Measurements from ENCODE around the gene CIDEC.
"Not testable (repeated sequence)": the region's sequence is repeated elsewhere in the genome, so short reads cannot be mapped to it uniquely, and the experiment has no call there.

CIDEC gene

GRCh38 chr3:9886328-9886727 is 6.3 kb upstream of the CIDEC start:
- no peak for DNase-seq (ENCODE audit: low read depth)
- H3K4me3 ChIP-seq (ENCODE audit: low read depth, low read length): no peak overlapping the region
- no peak for TF ChIP-seq CTCF (IDR thresholded peaks at IDR 0.05; ENCODE audit: low read depth, low read length, missing control alignments)
- in situ Hi-C loops (cut with HindIII; ENCODE audit: low sequenced_read_pairs): no loop called here

- no peak for DNase-seq (ENCODE audit: low read depth)
- in situ Hi-C loops (cut with HindIII; ENCODE audit: low sequenced_read_pairs): loop anchor here (5.0 kb wide), 1 partner anchor 48 kb away; the partner anchor contains the start of gene CRELD1
- no peak for TF ChIP-seq CTCF (IDR thresholded peaks at IDR 0.05; ENCODE audit: low read depth, low read length, missing control alignments)
- no peak overlapping the region for H3K4me3 ChIP-seq (ENCODE audit: low read depth, low read length)
Measured at GRCh38 chr3:9884555-9885165, 4.6 kb upstream of the CIDEC start.

GRCh38 chr3:9883706-9884554 is 3.9 kb upstream of the CIDEC start:
- no peak overlapping the region for H3K4me3 ChIP-seq (ENCODE audit: low read depth, low read length)
- in situ Hi-C loops (cut with HindIII; ENCODE audit: low sequenced_read_pairs): loop anchor here (5.0 kb wide), 1 partner anchor 48 kb away; the partner anchor contains the start of gene CRELD1
- DNase-seq (ENCODE audit: low read depth): no peak
- TF ChIP-seq CTCF (IDR thresholded peaks at IDR 0.05; ENCODE audit: low read depth, low read length, missing control alignments): no peak

GRCh38 chr3:9881441-9881840 is 1.4 kb upstream of the CIDEC start:
- no peak for TF ChIP-seq CTCF (IDR thresholded peaks at IDR 0.05; ENCODE audit: low read depth, low read length, missing control alignments)
- H3K4me3 ChIP-seq (ENCODE audit: low read depth, low read length): no peak overlapping the region
- no peak for DNase-seq (ENCODE audit: low read depth)
- in situ Hi-C loops (cut with HindIII; ENCODE audit: low sequenced_read_pairs): loop anchor here (5.0 kb wide), 1 partner anchor 51 kb away; the partner anchor contains the start of gene CRELD1

GRCh38 chr3:9878700-9879099 is 1.4 kb downstream of the CIDEC start:
- no peak for TF ChIP-seq CTCF (IDR thresholded peaks at IDR 0.05; ENCODE audit: low read depth, low read length, missing control alignments)
- no peak for DNase-seq (ENCODE audit: low read depth)
- no peak overlapping the region for H3K4me3 ChIP-seq (ENCODE audit: low read depth, low read length)
- in situ Hi-C loops (cut with HindIII; ENCODE audit: low sequenced_read_pairs): no loop called here

- TF ChIP-seq CTCF (IDR thresholded peaks at IDR 0.05; ENCODE audit: low read depth, low read length, missing control alignments): no peak
- H3K4me3 ChIP-seq (ENCODE audit: low read depth, low read length): no peak overlapping the region
- no peak for DNase-seq (ENCODE audit: low read depth)
- in situ Hi-C loops (cut with HindIII; ENCODE audit: low sequenced_read_pairs): no loop called here
Measured at GRCh38 chr3:9876991-9877390, 3.1 kb downstream of the CIDEC start.

GRCh38 chr3:9876255-9876654 is 3.8 kb downstream of the CIDEC start:
- in situ Hi-C loops (cut with HindIII; ENCODE audit: low sequenced_read_pairs); H3K4me3 ChIP-seq (ENCODE audit: low read depth, low read length); DNase-seq (ENCODE audit: low read depth): not testable (repeated sequence)
